Breast epithelium (tissue), 4 donors: ENCODE data around the gene TMTC3. TPM values are rescaled to one million over a fixed set of nuclear protein-coding genes. Genes with fewer than 3 reads are reported as not detected.

Experiments
- DNase-seq, 2 donors: peaks; one replicate each; pipeline ENCODE4 v3.0.0-alpha.2; 2019; ENCODE audit warnings: low spot score in 2 of 2
- H3K27ac ChIP-seq, 2 donors: fragments of 200-600 bp; sonication (generic) in 1 of 2; one replicate each; pipeline ENCODE4 v1.5.1; 2016 to 2019; ENCODE audit warnings: mild to moderate bottlenecking in 1 of 2
- H3K27me3 ChIP-seq, 2 donors: fragments of 200-600 bp; sonication (generic) in 1 of 2; one replicate each; pipeline versions ENCODE4 v1.5.1 to v1.6.0; 2017 to 2019; ENCODE audit warnings: control low read depth in 1 of 2, mild to moderate bottlenecking in 1 of 2
- H3K36me3 ChIP-seq: fragments of 200-600 bp; one replicate; pipeline ENCODE4 v1.5.1; 2019
- H3K4me1 ChIP-seq, 2 donors: fragments of 200-600 bp; sonication (generic); one replicate each; pipeline ENCODE4 v1.5.1; 2016 to 2019; ENCODE audit warnings: control low read depth in 1 of 2
- H3K4me3 ChIP-seq, 3 donors: fragments of 200-600 bp; sonication (generic); 1 replicate in 2 of 3; 2 replicates in 1 of 3; pipeline ENCODE4 v1.5.1; 2016 to 2019; ENCODE audit warnings: mild to moderate bottlenecking in 3 of 3, moderate library complexity in 2 of 3
- H3K9me3 ChIP-seq, 2 donors: fragments of 200-600 bp; sonication (generic) in 1 of 2; one replicate each; pipeline ENCODE4 v1.5.1; 2016 to 2019; ENCODE audit warnings: control low read depth in 1 of 2
- POLR2A ChIP-seq: fragments of 450-650 bp; IDR thresholded peaks from one replicate; pipeline ENCODE4 v1.6.1; 2016; ENCODE audit warnings: antibody characterized with exemption, mild to moderate bottlenecking, moderate library complexity
- POLR2AphosphoS5 ChIP-seq, 3 donors: sonication (generic); formaldehyde crosslinking; IDR thresholded peaks; one replicate each; pipeline ENCODE4 v1.6.1; 2017; ENCODE audit warnings: antibody characterized with exemption in 3 of 3
- intact Hi-C: fragments of 100-400 bp; cut with DNase I; formaldehyde crosslinking; loops from one replicate; pipeline ENCODE4 v1.15.1; 2023; ENCODE audit warnings: low total_unique reads
- total RNA-seq, 3 donors: library from RNA; depleted of rRNA; stranded (reverse); fragments of >200 nt; gene quantifications; one replicate each; pipeline ENCODE4 v1.1.0, GENCODE V29; 2016
- TF ChIP-seq, protein P1 (sequence below), 3 donors: fragments of 450-650 bp; IDR thresholded peaks; one replicate each; pipeline ENCODE4 v1.5.1; 2016 to 2017; ENCODE audit warnings: antibody characterized with exemption in 3 of 3, mild to moderate bottlenecking in 3 of 3, moderate library complexity in 3 of 3

Gene TMTC3
- total RNA-seq, 3 donors from 2014 or later, result 14.7 to 20.6 (median 20.2) TPM

DNA sequence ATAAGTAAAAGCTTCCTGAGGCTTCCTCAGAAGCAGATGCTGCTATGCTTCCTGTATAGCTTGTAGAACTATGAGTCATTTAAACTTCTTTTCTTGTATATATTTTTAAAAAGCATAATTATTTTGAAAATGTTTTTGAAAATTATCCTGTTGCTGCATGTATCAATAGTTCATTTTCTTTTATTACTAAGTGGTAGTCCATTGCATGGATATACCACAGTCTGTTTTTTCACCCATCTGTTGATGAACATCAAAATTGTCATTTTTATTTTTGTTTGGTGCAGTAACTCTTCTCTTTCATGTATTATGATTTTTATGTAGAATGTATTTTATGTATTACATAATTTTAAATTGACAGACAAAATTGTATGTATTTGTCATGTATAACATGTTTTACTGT lies 81.4 kb downstream of the TMTC3 start:
- Histone ChIP-seq H3K9me3 (peaks cover 14 to 35% of the 10 kb centered on the region in 2 donors), H3K27me3 (no peaks in the 10 kb centered on the region), H3K4me3 (no peak overlapping the region), H3K36me3 (no peaks in the 10 kb centered on the region), H3K4me1 (no peaks in the 10 kb centered on the region), H3K27ac (no peak overlapping the region)
- no peak for DNase-seq
- TF ChIP-seq POLR2A (no peak), POLR2AphosphoS5 (IDR thresholded peaks at IDR 0.05) (no peak)
- TF ChIP-seq, protein P1, sequence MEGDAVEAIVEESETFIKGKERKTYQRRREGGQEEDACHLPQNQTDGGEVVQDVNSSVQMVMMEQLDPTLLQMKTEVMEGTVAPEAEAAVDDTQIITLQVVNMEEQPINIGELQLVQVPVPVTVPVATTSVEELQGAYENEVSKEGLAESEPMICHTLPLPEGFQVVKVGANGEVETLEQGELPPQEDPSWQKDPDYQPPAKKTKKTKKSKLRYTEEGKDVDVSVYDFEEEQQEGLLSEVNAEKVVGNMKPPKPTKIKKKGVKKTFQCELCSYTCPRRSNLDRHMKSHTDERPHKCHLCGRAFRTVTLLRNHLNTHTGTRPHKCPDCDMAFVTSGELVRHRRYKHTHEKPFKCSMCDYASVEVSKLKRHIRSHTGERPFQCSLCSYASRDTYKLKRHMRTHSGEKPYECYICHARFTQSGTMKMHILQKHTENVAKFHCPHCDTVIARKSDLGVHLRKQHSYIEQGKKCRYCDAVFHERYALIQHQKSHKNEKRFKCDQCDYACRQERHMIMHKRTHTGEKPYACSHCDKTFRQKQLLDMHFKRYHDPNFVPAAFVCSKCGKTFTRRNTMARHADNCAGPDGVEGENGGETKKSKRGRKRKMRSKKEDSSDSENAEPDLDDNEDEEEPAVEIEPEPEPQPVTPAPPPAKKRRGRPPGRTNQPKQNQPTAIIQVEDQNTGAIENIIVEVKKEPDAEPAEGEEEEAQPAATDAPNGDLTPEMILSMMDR (IDR thresholded peaks at IDR 0.05), result no peak
- intact Hi-C loops, result no loop called here

DNA sequence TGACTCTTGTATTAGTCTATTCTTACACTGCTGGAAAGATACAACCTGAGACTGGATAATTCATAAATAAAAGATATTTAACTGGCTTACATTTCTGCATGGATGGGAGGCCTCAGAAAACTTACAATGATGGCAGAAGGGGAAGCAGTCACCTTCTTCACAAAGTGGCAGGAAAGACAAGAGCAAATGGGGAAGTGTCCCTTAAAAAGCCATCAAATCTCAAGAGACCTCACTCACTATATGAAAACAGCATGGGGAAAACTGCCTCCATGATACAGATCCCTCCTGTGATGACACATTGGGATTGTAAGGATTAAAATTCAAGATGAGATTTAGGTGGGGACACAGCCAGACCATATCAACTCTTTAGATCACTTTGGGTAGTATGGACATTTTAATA lies 83.7 kb downstream of the TMTC3 start:
- H3K27me3 ChIP-seq, result no peaks in the 10 kb centered on the region
- intact Hi-C loops, result no loop called here
- no peaks in the 10 kb centered on the region for H3K36me3 ChIP-seq
- no peak for TF ChIP-seq POLR2A
- H3K4me1 ChIP-seq, result no peaks in the 10 kb centered on the region
- H3K4me3 ChIP-seq, result no peak overlapping the region
- peaks cover 0 to 14% of the 10 kb centered on the region in 2 donors for H3K9me3 ChIP-seq
- DNase-seq, result no peak
- H3K27ac ChIP-seq, result no peak overlapping the region

DNA sequence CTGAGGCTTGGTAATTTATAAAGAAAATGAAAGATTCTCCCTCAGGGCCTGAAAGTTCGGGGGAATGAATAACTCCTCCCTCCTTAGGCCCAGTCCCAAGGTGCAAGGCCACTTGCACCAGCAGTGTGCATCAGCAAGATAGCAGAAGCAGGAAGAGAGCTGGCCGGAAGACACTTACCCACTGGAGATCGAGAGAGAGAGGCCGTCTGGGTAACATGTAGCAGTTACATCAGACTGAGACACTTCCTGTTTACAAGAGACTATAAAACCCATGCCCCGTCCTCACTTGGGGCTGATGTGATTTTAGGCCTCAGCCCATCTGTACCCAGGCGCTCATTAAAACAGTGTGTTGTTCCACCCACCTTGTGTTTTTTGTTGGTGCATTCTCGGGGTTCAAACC lies 85.2 kb downstream of the TMTC3 start:
- no peak overlapping the region for H3K4me3 ChIP-seq
- H3K27me3 ChIP-seq, result no peaks in the 10 kb centered on the region
- DNase-seq, result no peak
- no peak for TF ChIP-seq POLR2A
- TF ChIP-seq, protein P1 (IDR thresholded peaks at IDR 0.05), result no peak
- TF ChIP-seq POLR2AphosphoS5 (IDR thresholded peaks at IDR 0.05), result no peak
- H3K36me3 ChIP-seq, result no peaks in the 10 kb centered on the region
- H3K4me1 ChIP-seq, result no peaks in the 10 kb centered on the region
- no peak overlapping the region for H3K27ac ChIP-seq
- peaks cover 0 to 7% of the 10 kb centered on the region in 2 donors for H3K9me3 ChIP-seq
- intact Hi-C loops, result no loop called here

DNA sequence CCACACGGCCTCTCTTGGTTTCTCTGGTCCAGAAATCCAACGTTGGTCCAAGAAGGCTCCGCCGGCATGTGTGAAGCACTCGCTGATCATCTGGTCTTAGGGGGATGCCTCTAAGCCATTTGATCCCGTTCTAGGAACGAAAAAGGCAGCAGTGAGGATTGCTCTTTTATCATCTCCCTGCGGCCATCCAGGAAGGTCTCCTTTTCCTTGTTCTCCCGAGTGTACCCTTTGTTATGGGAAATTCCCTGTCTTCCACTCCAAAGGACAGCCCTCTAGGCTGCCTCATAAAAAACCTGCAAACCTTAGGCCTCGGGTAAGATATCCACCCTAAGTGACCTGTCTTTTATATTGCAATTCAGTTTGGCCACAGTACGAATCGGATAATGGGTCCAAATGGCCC lies 85.8 kb downstream of the TMTC3 start:
- no peak overlapping the region for H3K27ac ChIP-seq
- no peaks in the 10 kb centered on the region for H3K36me3 ChIP-seq
- H3K4me3 ChIP-seq, result no peak overlapping the region
- TF ChIP-seq POLR2AphosphoS5 (IDR thresholded peaks at IDR 0.05) (no peak), POLR2A (no peak)
- TF ChIP-seq, protein P1 (IDR thresholded peaks at IDR 0.05), result no peak
- intact Hi-C loops, result no loop called here
- H3K9me3 ChIP-seq, result peaks cover 0 to under 1% of the 10 kb centered on the region in 2 donors
- H3K27me3 ChIP-seq, result no peaks in the 10 kb centered on the region
- H3K4me1 ChIP-seq, result no peaks in the 10 kb centered on the region
- no peak for DNase-seq

DNA sequence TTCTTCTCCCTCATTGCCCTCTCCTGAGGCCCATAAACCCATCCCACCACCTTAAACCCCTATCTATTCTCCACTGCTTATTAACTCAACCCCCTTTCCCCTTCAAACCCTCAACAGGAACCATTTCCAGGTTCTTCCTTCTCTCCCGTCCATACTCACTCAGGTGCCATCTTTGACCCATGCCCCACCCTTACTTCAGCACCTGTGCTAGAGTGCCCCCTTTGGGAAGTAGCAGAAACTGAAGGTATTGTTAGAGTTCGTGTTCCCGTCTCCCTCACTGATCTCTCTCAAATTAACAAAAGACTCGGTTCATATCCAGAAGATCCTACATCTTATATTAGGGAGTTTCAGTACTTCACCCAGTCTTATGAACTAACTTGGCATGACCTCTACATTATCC lies 86.6 kb downstream of the TMTC3 start:
- Histone ChIP-seq H3K27ac (no peak overlapping the region), H3K4me3 (no peak overlapping the region), H3K36me3 (no peaks in the 10 kb centered on the region), H3K27me3 (no peaks in the 10 kb centered on the region), H3K9me3 (no peaks in the 10 kb centered on the region), H3K4me1 (no peaks in the 10 kb centered on the region)
- DNase-seq, result no peak
- TF ChIP-seq POLR2A (no peak), POLR2AphosphoS5 (IDR thresholded peaks at IDR 0.05) (no peak)
- TF ChIP-seq, protein P1 (IDR thresholded peaks at IDR 0.05), result no peak
- intact Hi-C loops, result no loop called here

DNA sequence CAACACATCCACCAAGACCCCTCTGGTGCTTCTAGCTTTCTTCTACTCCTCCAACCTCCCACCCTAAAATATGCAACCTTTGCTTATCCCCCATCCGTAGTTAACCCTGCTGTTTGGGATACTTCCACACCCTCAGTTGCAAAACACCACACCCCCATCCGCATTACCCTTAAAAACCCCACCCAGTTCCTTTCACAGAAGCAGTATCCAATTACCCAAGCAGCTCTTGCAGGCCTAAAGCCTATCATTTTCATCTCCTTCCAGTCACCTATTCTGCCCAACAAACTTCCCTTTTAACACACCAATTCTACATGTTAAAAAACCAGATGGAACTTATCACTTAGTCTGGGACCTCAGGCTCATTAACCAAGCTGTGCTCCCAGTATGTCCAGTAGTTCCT lies 88.2 kb downstream of the TMTC3 start:
- intact Hi-C loops, result no loop called here
- Histone ChIP-seq H3K9me3 (no peaks in the 10 kb centered on the region), H3K4me3 (no peak overlapping the region), H3K36me3 (no peaks in the 10 kb centered on the region), H3K27ac (no peak overlapping the region), H3K4me1 (no peaks in the 10 kb centered on the region), H3K27me3 (no peaks in the 10 kb centered on the region)
- no peak for DNase-seq
- TF ChIP-seq POLR2AphosphoS5 (IDR thresholded peaks at IDR 0.05) (no peak), POLR2A (no peak)
- TF ChIP-seq, protein P1 (IDR thresholded peaks at IDR 0.05), result no peak
